MCF 10A (cell line): ENCODE results near the gene GLDC. TPM values are rescaled to one million over a fixed set of nuclear protein-coding genes. Genes with fewer than 3 reads are reported as not detected.

ENCODE experiments used
- BruUV-seq: library from RNA; stranded (reverse); fragments of 400-500 nt; replicated peaks from 2 replicates; lab custom pipeline; 2021; lab: Mats Ljungman, UMichigan
- CTCF ChIA-PET: fragments of 300-600 bp; sonication (Branson Sonifier 250); formaldehyde crosslinking; extraction: SDS; loops from one replicate; lab custom pipeline; 2021; ENCODE audit warnings: antibody characterized with exemption, inconsistent platforms; lab: Yijun Ruan, JAX
- POLR2A ChIA-PET: fragments of 300-600, 350-650 bp; sonication (Branson Sonifier 250); formaldehyde crosslinking; extraction: SDS; loops from one replicate; lab custom pipeline; 2020; ENCODE audit warnings: antibody characterized with exemption, inconsistent platforms; lab: Yijun Ruan, JAX
- DNase-seq: peaks from one replicate; pipeline ENCODE4 v3.0.0-alpha.2; 2018; ENCODE audit not compliant: unreplicated experiment
- H3K27ac Mint-ChIP-seq: one replicate; pipeline ENCODE4 v1.8.0; 2022; ENCODE audit warnings: mild to moderate bottlenecking, low read depth, mixed read lengths; ENCODE audit not compliant: unreplicated experiment
- H3K27me3 Mint-ChIP-seq: one replicate; pipeline ENCODE4 v1.8.0; 2022; ENCODE audit warnings: mixed read lengths; ENCODE audit not compliant: insufficient read depth, unreplicated experiment
- H3K36me3 Mint-ChIP-seq: one replicate; pipeline ENCODE4 v1.8.0; 2022; ENCODE audit warnings: mild to moderate bottlenecking, moderate library complexity, mixed read lengths; ENCODE audit not compliant: insufficient read depth, unreplicated experiment
- H3K4me1 Mint-ChIP-seq: one replicate; pipeline ENCODE4 v1.8.0; 2022; ENCODE audit warnings: mixed read lengths; ENCODE audit not compliant: insufficient read depth, unreplicated experiment
- H3K4me3 Mint-ChIP-seq: one replicate; pipeline ENCODE4 v1.8.0; 2022; ENCODE audit warnings: mild to moderate bottlenecking, moderate library complexity, mixed read lengths; ENCODE audit not compliant: unreplicated experiment
- H3K9me3 Mint-ChIP-seq: one replicate; pipeline ENCODE4 v1.8.0; 2022; ENCODE audit warnings: mixed read lengths; ENCODE audit not compliant: unreplicated experiment
- CTCF ChIP-seq: fragments of 200-600 bp; IDR thresholded peaks from one replicate; pipeline ENCODE4 v1.8.0; 2022; ENCODE audit warnings: antibody characterized with exemption, mild to moderate bottlenecking; ENCODE audit not compliant: unreplicated experiment
- intact Hi-C: fragments of 100-400 bp; cut with micrococcal nuclease; formaldehyde crosslinking; loops from 2 replicates; pipeline ENCODE4 v1.14.1; 2022
- total RNA-seq: library from RNA; stranded (reverse); gene quantifications from 2 replicates; pipeline ENCODE4 v1.2.3, GENCODE V29; 2022

Gene GLDC
- total RNA-seq, 1 experiment from 2014 or later = 2.9 TPM

- POLR2A ChIA-PET = no interaction called here
- Mint-ChIP-seq H3K4me1 (no peaks in the 10 kb centered on the region), H3K27ac (no peak overlapping the region)
Observed at GRCh38 chr9:6600006-6600405, 45.5 kb downstream of the GLDC start.

DNA sequence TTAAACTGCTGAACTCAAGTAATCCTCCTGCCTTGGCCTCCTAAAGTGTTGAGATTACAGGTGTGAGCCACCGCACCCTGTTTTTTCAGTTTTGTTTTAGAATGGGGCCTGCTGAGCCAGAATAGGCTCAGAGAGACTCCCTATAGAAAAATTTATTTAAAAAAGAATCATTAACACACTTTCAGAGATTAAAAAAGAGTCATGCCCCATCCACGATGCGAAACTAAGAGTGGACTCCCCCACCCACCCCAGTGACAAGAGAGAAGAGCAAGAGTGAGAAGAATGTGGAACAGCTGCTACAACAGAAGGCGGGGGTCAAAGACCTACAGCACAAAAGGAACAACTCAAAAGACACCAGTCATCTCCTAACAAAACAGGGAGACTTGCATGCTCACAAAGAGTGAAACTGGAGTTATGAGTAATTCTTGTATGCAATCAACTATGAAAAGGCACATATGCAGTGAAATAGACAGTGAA is 47.2 kb downstream of the GLDC start:
- intact Hi-C loops = no loop called here
- Mint-ChIP-seq H3K9me3 (no peaks in the 10 kb centered on the region), H3K4me1 (no peaks in the 10 kb centered on the region), H3K4me3 (no peak overlapping the region), H3K36me3 (no peaks in the 10 kb centered on the region), H3K27ac (no peak overlapping the region), H3K27me3 (no peaks in the 10 kb centered on the region)
- no peak for TF ChIP-seq CTCF
- no TSS peak for BruUV-seq
- DNase-seq = peak; percentile 22
- POLR2A ChIA-PET = no interaction called here
- CTCF ChIA-PET = interaction anchor here (0.6 to 1.4 kb wide), 3 partner anchors 10 to 131 kb away, joined by 3 to 5 read pairs (median 4); no protein-coding TSS in a partner anchor

More at GRCh38 chr9:6600006-6600405, 45.5 kb downstream of the GLDC start:
- DNase-seq = no peak
- CTCF ChIA-PET = interaction anchor here (0.6 to 1.6 kb wide), 7 partner anchors 13 to 243 kb away, joined by 3 to 12 read pairs (median 4); no protein-coding TSS in a partner anchor
- no peaks in the 10 kb centered on the region for H3K27me3 Mint-ChIP-seq
- H3K36me3 Mint-ChIP-seq = no peaks in the 10 kb centered on the region
- no peak for TF ChIP-seq CTCF
- no peak overlapping the region for H3K4me3 Mint-ChIP-seq
- no TSS peak for BruUV-seq
- no peaks in the 10 kb centered on the region for H3K9me3 Mint-ChIP-seq
- intact Hi-C loops = no loop called here

DNA sequence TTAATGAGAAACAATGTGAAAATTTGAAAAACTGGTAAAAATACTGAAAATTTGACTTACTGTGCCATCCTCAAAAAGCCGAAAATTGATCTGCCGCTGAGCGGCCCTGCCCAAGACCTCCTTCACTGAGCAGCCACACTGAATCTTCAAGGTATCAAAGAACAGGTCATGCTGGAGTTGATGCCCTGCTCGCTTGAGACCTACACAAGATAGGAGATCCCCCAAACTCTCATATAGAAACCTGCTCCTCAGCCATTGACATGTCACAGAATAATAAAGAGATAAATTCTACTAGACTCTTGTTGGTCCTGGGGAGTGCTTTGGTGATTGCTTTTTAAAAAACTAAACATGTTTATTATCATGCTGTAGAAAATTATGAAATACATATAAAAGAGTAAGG is 52.7 kb downstream of the GLDC start:
- H3K4me3 Mint-ChIP-seq = no peak overlapping the region
- ChIA-PET POLR2A (no interaction called here), CTCF (interaction anchor here (0.7 to 9.9 kb wide), 2 partner anchors 8 to 77 kb away, joined by 3 to 248 read pairs; no protein-coding TSS in a partner anchor)
- intact Hi-C loops = no loop called here
- no peaks in the 10 kb centered on the region for H3K36me3 Mint-ChIP-seq
- TF ChIP-seq CTCF = no peak
- no peak for DNase-seq
- no peaks in the 10 kb centered on the region for H3K4me1 Mint-ChIP-seq
- H3K27me3 Mint-ChIP-seq = no peaks in the 10 kb centered on the region
- no peaks in the 10 kb centered on the region for H3K9me3 Mint-ChIP-seq
- H3K27ac Mint-ChIP-seq = no peak overlapping the region
- BruUV-seq = no TSS peak

GRCh38 chr9:6592231-6592630 is 53.3 kb downstream of the GLDC start:
- intact Hi-C loops = no loop called here
- Mint-ChIP-seq H3K27me3 (no peaks in the 10 kb centered on the region), H3K9me3 (no peaks in the 10 kb centered on the region), H3K4me1 (no peaks in the 10 kb centered on the region), H3K27ac (no peak overlapping the region), H3K4me3 (no peak overlapping the region), H3K36me3 (no peaks in the 10 kb centered on the region)
- no TSS peak for BruUV-seq
- no peak for TF ChIP-seq CTCF
- no peak for DNase-seq
- ChIA-PET POLR2A (interaction anchor here (1.1 kb wide), 1 partner anchor 35 kb away, joined by 3 read pairs; no protein-coding TSS in a partner anchor), CTCF (interaction anchor here (9.9 kb wide), 1 partner anchor 78 kb away, joined by 248 read pairs; no protein-coding TSS in a partner anchor)
